Fibroblast of the conjunctiva (primary cell): ENCODE results near the gene GNB1.
A peak's percentile ranks its signal among the peaks of the same experiment; 100 is the strongest.
"Not testable (repeated sequence)": the region's sequence is repeated elsewhere in the genome, so short reads cannot be mapped to it uniquely, and the experiment has no call there.

Experiments used
- DNase-seq: peaks from one replicate; pipeline ENCODE4 v3.0.0-alpha.2; 2010; ENCODE audit warnings: low read depth

Gene GNB1

GRCh38 chr1:1858382-1859086, 32.4 kb downstream of the GNB1 start:
- peak; percentile 72 for DNase-seq

GRCh38 chr1:1857096-1857703, 33.7 kb downstream of the GNB1 start:
- no peak for DNase-seq

GRCh38 chr1:1856161-1856560, 34.7 kb downstream of the GNB1 start:
- DNase-seq, result not testable (repeated sequence)

GRCh38 chr1:1853593-1854257, 37.2 kb downstream of the GNB1 start:
- DNase-seq, result no peak

GRCh38 chr1:1852619-1853414, 38.1 kb downstream of the GNB1 start:
- no peak for DNase-seq

GRCh38 chr1:1847890-1848289, 43.0 kb downstream of the GNB1 start:
- DNase-seq, result no peak

- DNase-seq, result no peak
These were observed 43.6 kb downstream of the GNB1 start for GRCh38 chr1:1847061-1847850.

- DNase-seq, result no peak
These were observed 44.4 kb downstream of the GNB1 start for GRCh38 chr1:1846386-1846918.

- no peak for DNase-seq
These were observed 48.3 kb downstream of the GNB1 start for GRCh38 chr1:1842360-1843146.

GRCh38 chr1:1841575-1841995, 49.3 kb downstream of the GNB1 start:
- no peak for DNase-seq

GRCh38 chr1:1839311-1839965, 51.4 kb downstream of the GNB1 start:
- DNase-seq, result no peak

GRCh38 chr1:1836119-1836518, 54.8 kb downstream of the GNB1 start:
- DNase-seq, result no peak

GRCh38 chr1:1835546-1835945, 55.3 kb downstream of the GNB1 start:
- DNase-seq, result no peak

GRCh38 chr1:1833916-1834325, 57.0 kb downstream of the GNB1 start:
- DNase-seq, result no peak

GRCh38 chr1:1833456-1833855, 57.4 kb downstream of the GNB1 start:
- no peak for DNase-seq

GRCh38 chr1:1832820-1833219, 58.1 kb downstream of the GNB1 start:
- DNase-seq, result no peak

- DNase-seq, result no peak
These were observed 58.7 kb downstream of the GNB1 start for GRCh38 chr1:1832166-1832565.

GRCh38 chr1:1827089-1827848, 63.6 kb downstream of the GNB1 start:
- DNase-seq, result no peak

GRCh38 chr1:1826356-1827088, 64.4 kb downstream of the GNB1 start:
- no peak for DNase-seq
